Measurements from ENCODE around the gene IFI30.

The IFI30 gene

GRCh38 chr19:18145391-18145999 is 28.1 kb upstream of the IFI30 start:
- Histone ChIP-seq H3K27me3 (no peaks in the 10 kb centered on the region), H3K4me3 (no peak overlapping the region), H3K36me3 (peaks cover 51 to 90% (median 70%) of the 10 kb centered on the region in 3 donors), H3K9me3 (no peaks in the 10 kb centered on the region), H3K27ac (no peak overlapping the region), H3K4me1 (no peaks in the 10 kb centered on the region)
- DNase-seq, result no peak
- no peak for TF ChIP-seq CTCF (IDR thresholded peaks at IDR 0.05)
- intact Hi-C loops (cut with DNase I; ENCODE audit: low total_unique reads), result no loop called here

- Histone ChIP-seq H3K27me3 (no peaks in the 10 kb centered on the region), H3K4me3 (no peak overlapping the region), H3K4me1 (peaks cover 0 to 11% (median 8%) of the 10 kb centered on the region in 4 donors), H3K9me3 (no peaks in the 10 kb centered on the region), H3K27ac (no peak overlapping the region), H3K36me3 (peaks cover 40 to 72% (median 56%) of the 10 kb centered on the region in 3 donors)
- no peak for TF ChIP-seq CTCF (IDR thresholded peaks at IDR 0.05)
- no peak for DNase-seq
- intact Hi-C loops (cut with DNase I; ENCODE audit: low total_unique reads), result no loop called here
These were observed 26.2 kb upstream of the IFI30 start for GRCh38 chr19:18147396-18147795.

- Histone ChIP-seq H3K9me3 (no peaks in the 10 kb centered on the region), H3K4me3 (no peak overlapping the region), H3K36me3 (peaks cover 20 to 51% (median 38%) of the 10 kb centered on the region in 3 donors), H3K27ac (no peak overlapping the region), H3K27me3 (no peaks in the 10 kb centered on the region), H3K4me1 (peaks cover 0 to 22% (median 21%) of the 10 kb centered on the region in 4 donors)
- intact Hi-C loops (cut with DNase I; ENCODE audit: low total_unique reads), result no loop called here
- DNase-seq, result no peak
- no peak for TF ChIP-seq CTCF (IDR thresholded peaks at IDR 0.05)
These were observed 24.0 kb upstream of the IFI30 start for GRCh38 chr19:18149596-18149975.

GRCh38 chr19:18150776-18151624 is 22.6 kb upstream of the IFI30 start:
- H3K27ac ChIP-seq, result peak overlapping the region; percentile 95 to 98
- DNase-seq, result no peak
- intact Hi-C loops (cut with DNase I; ENCODE audit: low total_unique reads), result loop anchor here (5.0 kb wide), 1 partner anchor 34 kb away; no protein-coding TSS in a partner anchor
- H3K4me3 ChIP-seq, result no peak overlapping the region
- peaks cover 0 to 29% (median 23%) of the 10 kb centered on the region in 4 donors for H3K4me1 ChIP-seq
- H3K9me3 ChIP-seq, result no peaks in the 10 kb centered on the region
- H3K27me3 ChIP-seq, result no peaks in the 10 kb centered on the region
- no peak for TF ChIP-seq CTCF (IDR thresholded peaks at IDR 0.05)
- H3K36me3 ChIP-seq, result peaks cover 11 to 41% (median 27%) of the 10 kb centered on the region in 3 donors

- H3K27me3 ChIP-seq, result no peaks in the 10 kb centered on the region
- peak overlapping the region; percentile 95 to 98 for H3K27ac ChIP-seq
- peak; percentile 98 for DNase-seq
- peaks cover 6 to 32% (median 21%) of the 10 kb centered on the region in 3 donors for H3K36me3 ChIP-seq
- peak; percentile 48 to 65 for TF ChIP-seq CTCF (IDR thresholded peaks at IDR 0.05)
- intact Hi-C loops (cut with DNase I; ENCODE audit: low total_unique reads), result loop anchor here (5.0 kb wide), 1 partner anchor 35 kb away; no protein-coding TSS in a partner anchor
- peak overlapping the region; percentile 76 to 98 for H3K4me3 ChIP-seq
- peaks cover 7 to 43% (median 37%) of the 10 kb centered on the region in 4 donors for H3K4me1 ChIP-seq
- no peaks in the 10 kb centered on the region for H3K9me3 ChIP-seq
These were observed 21.2 kb upstream of the IFI30 start for GRCh38 chr19:18152442-18152816.
